Coronary artery (tissue), 2 donors: Measurements from ENCODE around the gene KIAA0825.

Experiments
- DNase-seq: peaks from one replicate; pipeline ENCODE4 v3.0.0-alpha.2; 2017; ENCODE audit warnings: low spot score
- H3K27ac ChIP-seq, 2 donors: fragments of 200-600 bp; sonication (generic); one replicate each; pipeline ENCODE4 v1.5.1; 2016 to 2019
- H3K4me3 ChIP-seq: fragments of 200-600 bp; sonication (generic); 2 replicates; pipeline ENCODE4 v1.5.1; 2016; ENCODE audit warnings: mild to moderate bottlenecking, moderate library complexity
- TF ChIP-seq, protein P1 (sequence below): fragments of 200-600 bp; sonication (generic); IDR thresholded peaks from one replicate; pipeline ENCODE4 v1.5.1; 2019; ENCODE audit warnings: antibody characterized with exemption

KIAA0825 gene

GRCh38 chr5:94199566-94199965 is 418.8 kb downstream of the KIAA0825 start:
- Histone ChIP-seq H3K27ac (no peak overlapping the region), H3K4me3 (no peak overlapping the region)
- TF ChIP-seq, protein P1, sequence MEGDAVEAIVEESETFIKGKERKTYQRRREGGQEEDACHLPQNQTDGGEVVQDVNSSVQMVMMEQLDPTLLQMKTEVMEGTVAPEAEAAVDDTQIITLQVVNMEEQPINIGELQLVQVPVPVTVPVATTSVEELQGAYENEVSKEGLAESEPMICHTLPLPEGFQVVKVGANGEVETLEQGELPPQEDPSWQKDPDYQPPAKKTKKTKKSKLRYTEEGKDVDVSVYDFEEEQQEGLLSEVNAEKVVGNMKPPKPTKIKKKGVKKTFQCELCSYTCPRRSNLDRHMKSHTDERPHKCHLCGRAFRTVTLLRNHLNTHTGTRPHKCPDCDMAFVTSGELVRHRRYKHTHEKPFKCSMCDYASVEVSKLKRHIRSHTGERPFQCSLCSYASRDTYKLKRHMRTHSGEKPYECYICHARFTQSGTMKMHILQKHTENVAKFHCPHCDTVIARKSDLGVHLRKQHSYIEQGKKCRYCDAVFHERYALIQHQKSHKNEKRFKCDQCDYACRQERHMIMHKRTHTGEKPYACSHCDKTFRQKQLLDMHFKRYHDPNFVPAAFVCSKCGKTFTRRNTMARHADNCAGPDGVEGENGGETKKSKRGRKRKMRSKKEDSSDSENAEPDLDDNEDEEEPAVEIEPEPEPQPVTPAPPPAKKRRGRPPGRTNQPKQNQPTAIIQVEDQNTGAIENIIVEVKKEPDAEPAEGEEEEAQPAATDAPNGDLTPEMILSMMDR = no peak
- no peak for DNase-seq

DNA sequence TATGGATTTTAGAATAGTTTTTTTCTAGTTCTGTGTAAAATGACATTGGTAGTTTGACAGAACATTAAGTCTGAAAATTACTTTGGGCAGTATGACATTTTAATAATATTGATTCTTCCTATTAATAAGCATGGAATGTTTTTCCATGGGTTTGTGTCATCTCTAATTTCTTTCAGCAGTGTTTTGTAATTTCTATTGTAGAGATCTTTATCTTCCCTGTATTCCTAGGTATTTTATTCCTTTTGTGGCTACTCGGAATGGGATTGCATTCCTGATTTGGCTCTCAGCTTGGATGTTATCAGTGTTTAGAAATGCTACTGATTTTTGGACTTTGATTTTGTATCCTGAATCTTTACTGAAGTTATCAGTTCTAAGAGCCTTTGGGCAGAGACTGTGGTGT is 420.4 kb downstream of the KIAA0825 start:
- DNase-seq = no peak
- no peak overlapping the region for H3K4me3 ChIP-seq
- TF ChIP-seq, protein P1 = no peak

GRCh38 chr5:94196953-94197352 is 421.5 kb downstream of the KIAA0825 start:
- DNase-seq = no peak
- Histone ChIP-seq H3K4me3 (no peak overlapping the region), H3K27ac (no peak overlapping the region)
- TF ChIP-seq, protein P1 = no peak

More for the DNA sequence above, 420.4 kb downstream of the KIAA0825 start:
- no peak overlapping the region for H3K27ac ChIP-seq

GRCh38 chr5:94192658-94193391 is 425.6 kb downstream of the KIAA0825 start:
- no peak overlapping the region for H3K27ac ChIP-seq

GRCh38 chr5:94191604-94192003 is 426.8 kb downstream of the KIAA0825 start:
- DNase-seq = no peak
- H3K27ac ChIP-seq = no peak overlapping the region
- TF ChIP-seq, protein P1 = no peak
- no peak overlapping the region for H3K4me3 ChIP-seq

More at GRCh38 chr5:94192658-94193391, 425.6 kb downstream of the KIAA0825 start:
- no peak overlapping the region for H3K4me3 ChIP-seq
- DNase-seq = no peak
- TF ChIP-seq, protein P1 = no peak

- TF ChIP-seq, protein P1 = no peak
- no peak for DNase-seq
- H3K27ac ChIP-seq = no peak overlapping the region
- H3K4me3 ChIP-seq = no peak overlapping the region
Measured at GRCh38 chr5:94188725-94189124, 429.7 kb downstream of the KIAA0825 start.

DNA sequence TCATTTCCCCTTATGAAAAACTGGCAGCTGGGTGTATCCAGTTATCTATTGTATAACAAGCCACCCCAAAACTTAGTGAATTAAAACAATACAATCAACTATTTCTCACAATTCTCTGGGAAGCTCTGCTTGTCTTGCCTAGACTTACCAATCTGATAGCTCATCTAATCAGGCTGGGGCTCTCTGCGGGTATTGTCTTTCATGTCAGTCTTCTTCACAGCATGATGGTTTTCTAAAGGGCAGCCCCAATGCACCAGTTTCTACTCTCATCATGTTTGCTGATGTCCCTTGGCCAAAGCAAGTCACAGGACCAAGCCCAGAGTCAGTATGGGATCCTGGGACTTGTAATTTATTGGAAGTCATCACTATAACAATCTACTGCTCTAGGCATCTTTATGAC is 433.5 kb downstream of the KIAA0825 start:
- DNase-seq = no peak
- Histone ChIP-seq H3K4me3 (no peak overlapping the region), H3K27ac (no peak overlapping the region)
- TF ChIP-seq, protein P1 = no peak
